Chondrocyte (in vitro differentiated cells): ENCODE data around the gene MTR. TPM values are rescaled to one million over a fixed set of nuclear protein-coding genes. Genes with fewer than 3 reads are reported as not detected.

Experiments
- DNase-seq: peaks from one replicate; pipeline ENCODE4 v3.0.0; 2021; ENCODE audit warnings: mixed read lengths, low spot score
- H3K27ac Mint-ChIP-seq: one replicate; pipeline ENCODE4 v1.8.0; 2021; ENCODE audit warnings: mild to moderate bottlenecking, moderate library complexity, mixed read lengths; ENCODE audit not compliant: unreplicated experiment
- H3K27me3 Mint-ChIP-seq: 2 replicates; pipeline ENCODE4 v1.8.0; 2021; ENCODE audit warnings: low read depth, mixed read lengths
- H3K36me3 Mint-ChIP-seq: 2 replicates; pipeline ENCODE4 v1.8.0; 2021; ENCODE audit warnings: low read depth, mixed read lengths
- H3K4me1 Mint-ChIP-seq: 2 replicates; pipeline ENCODE4 v1.8.0; 2021; ENCODE audit warnings: low read depth, mild to moderate bottlenecking, mixed read lengths
- H3K4me3 Mint-ChIP-seq: one replicate; pipeline ENCODE4 v1.8.0; 2021; ENCODE audit warnings: mild to moderate bottlenecking, moderate library complexity, mixed read lengths; ENCODE audit not compliant: unreplicated experiment
- H3K9me3 Mint-ChIP-seq: 2 replicates; pipeline ENCODE4 v1.8.0; 2021; ENCODE audit warnings: low read depth, mixed read lengths
- CTCF ChIP-seq: fragments of 200-600 bp; sonication (generic); IDR thresholded peaks from 2 replicates; pipeline ENCODE4 v1.5.0; 2021; ENCODE audit warnings: antibody characterized with exemption, mild to moderate bottlenecking, moderate library complexity
- total RNA-seq: library from RNA; stranded (reverse); gene quantifications from 3 replicates; pipeline ENCODE4 v1.2.1, GENCODE V29; 2021

Gene MTR
- total RNA-seq, 1 donor from 2014 or later = 39.1 TPM

DNA sequence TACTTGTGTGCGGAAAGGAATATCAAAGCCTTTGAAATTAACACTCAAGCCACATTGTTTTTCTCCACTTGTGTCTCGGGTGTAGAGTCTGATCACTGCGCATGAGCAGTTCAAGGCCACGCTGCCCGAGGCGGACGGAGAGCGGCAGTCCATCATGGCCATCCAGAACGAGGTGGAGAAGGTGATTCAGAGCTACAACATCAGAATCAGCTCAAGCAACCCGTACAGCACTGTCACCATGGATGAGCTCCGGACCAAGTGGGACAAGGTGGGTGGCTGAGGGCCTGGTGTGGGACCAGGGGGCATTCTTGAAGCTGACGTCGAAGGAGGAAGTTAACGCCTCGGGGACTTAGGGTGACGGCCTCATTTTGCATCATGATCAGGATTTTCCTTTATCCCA, 43.7 kb upstream of the MTR start:
- H3K9me3 Mint-ChIP-seq = no peaks in the 10 kb centered on the region
- DNase-seq = no peak
- TF ChIP-seq CTCF = no peak
- H3K4me3 Mint-ChIP-seq = no peak overlapping the region
- no peaks in the 10 kb centered on the region for H3K36me3 Mint-ChIP-seq
- no peak overlapping the region for H3K27ac Mint-ChIP-seq
- peaks cover 7% of the 10 kb centered on the region for H3K27me3 Mint-ChIP-seq
- H3K4me1 Mint-ChIP-seq = no peaks in the 10 kb centered on the region

DNA sequence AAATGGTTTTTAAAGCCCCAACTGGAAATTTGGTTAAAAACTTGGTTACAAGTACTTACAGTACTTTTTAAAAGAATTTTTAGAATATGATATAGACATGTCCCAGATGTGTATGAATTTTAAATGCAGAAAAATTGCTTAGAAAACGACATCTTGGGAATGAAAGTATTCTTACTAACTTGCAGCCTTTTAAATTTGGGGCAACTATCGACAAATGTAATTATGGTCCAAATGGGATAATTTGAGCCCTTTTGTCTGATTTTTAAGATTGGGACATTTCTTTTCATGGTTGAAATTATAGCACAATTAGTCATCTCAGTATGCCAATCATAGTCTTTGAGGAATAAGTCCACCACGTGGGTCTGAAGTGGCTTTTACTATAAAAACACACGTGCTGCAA, 43.2 kb upstream of the MTR start:
- H3K4me3 Mint-ChIP-seq = no peak overlapping the region
- peaks cover 7% of the 10 kb centered on the region for H3K27me3 Mint-ChIP-seq
- no peak overlapping the region for H3K27ac Mint-ChIP-seq
- no peaks in the 10 kb centered on the region for H3K36me3 Mint-ChIP-seq
- DNase-seq = no peak
- H3K9me3 Mint-ChIP-seq = no peaks in the 10 kb centered on the region
- H3K4me1 Mint-ChIP-seq = no peaks in the 10 kb centered on the region
- no peak for TF ChIP-seq CTCF

DNA sequence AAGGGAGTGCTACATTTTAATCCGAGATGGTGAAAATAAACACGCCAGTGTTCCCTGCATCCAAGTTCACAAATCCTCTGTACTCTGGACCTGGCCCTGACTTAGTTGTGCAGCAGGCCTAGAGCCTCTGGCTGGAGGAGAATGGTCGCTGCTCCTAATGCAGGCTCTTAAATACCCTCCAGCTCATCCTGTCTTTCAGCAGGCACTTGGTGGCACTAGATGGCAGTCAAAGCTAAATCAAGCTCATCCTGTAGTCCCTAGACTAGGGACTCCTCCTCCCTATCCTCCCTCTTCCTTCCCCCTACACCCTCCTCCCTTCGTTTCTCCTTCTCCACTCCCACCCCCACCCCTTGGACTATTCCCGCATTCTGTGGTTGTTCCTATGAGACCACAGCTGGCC, 41.6 kb upstream of the MTR start:
- Mint-ChIP-seq H3K4me3 (no peak overlapping the region), H3K4me1 (no peaks in the 10 kb centered on the region), H3K36me3 (no peaks in the 10 kb centered on the region), H3K27ac (no peak overlapping the region), H3K27me3 (peaks cover 3% of the 10 kb centered on the region), H3K9me3 (no peaks in the 10 kb centered on the region)
- DNase-seq = no peak
- peak; percentile 71 for TF ChIP-seq CTCF

GRCh38 chr1:236753964-236754363, 41.1 kb upstream of the MTR start:
- H3K27me3 Mint-ChIP-seq = peaks cover 3% of the 10 kb centered on the region
- no peaks in the 10 kb centered on the region for H3K36me3 Mint-ChIP-seq
- TF ChIP-seq CTCF = no peak
- DNase-seq = no peak
- H3K4me1 Mint-ChIP-seq = no peaks in the 10 kb centered on the region
- H3K4me3 Mint-ChIP-seq = no peak overlapping the region
- no peaks in the 10 kb centered on the region for H3K9me3 Mint-ChIP-seq
- no peak overlapping the region for H3K27ac Mint-ChIP-seq

DNA sequence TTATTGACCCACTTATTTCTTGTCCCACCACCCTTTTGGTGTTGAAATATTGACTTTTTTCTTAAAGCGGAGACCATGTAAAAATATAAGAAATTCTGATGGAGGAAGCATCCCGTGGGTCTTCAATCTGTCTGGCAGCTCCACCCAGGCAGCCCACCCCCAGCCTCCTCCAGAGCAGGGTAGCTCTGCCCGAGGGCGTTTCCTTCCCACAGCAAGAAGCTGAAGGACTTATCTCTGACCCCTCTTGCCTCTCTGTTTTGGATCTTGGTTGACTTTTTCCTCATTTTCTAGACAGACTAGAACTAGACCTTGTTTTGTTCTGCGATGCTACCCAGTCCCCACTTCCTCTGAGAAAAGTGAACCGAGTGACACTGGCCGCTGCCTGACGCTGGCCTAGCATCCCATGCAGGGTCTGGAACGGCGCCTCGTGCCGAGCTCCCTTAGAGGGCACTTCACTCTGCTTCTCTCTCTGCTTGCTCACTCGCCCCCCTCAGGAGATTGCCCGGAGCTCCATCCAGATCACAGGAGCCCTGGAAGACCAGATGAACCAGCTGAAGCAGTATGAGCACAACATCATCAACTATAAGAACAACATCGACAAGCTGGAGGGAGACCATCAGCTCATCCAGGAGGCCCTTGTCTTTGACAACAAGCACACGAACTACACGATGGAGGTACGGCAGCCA, 40.4 kb upstream of the MTR start:
- Mint-ChIP-seq H3K4me3 (no peak overlapping the region), H3K36me3 (no peaks in the 10 kb centered on the region), H3K27me3 (peaks cover 3% of the 10 kb centered on the region), H3K9me3 (no peaks in the 10 kb centered on the region), H3K4me1 (no peaks in the 10 kb centered on the region), H3K27ac (no peak overlapping the region)
- no peak for DNase-seq
- no peak for TF ChIP-seq CTCF
